Measurements from ENCODE around the gene APOA1.
"Not testable (repeated sequence)": the region's sequence is repeated elsewhere in the genome, so short reads cannot be mapped to it uniquely, and the experiment has no call there.

The APOA1 gene

DNA sequence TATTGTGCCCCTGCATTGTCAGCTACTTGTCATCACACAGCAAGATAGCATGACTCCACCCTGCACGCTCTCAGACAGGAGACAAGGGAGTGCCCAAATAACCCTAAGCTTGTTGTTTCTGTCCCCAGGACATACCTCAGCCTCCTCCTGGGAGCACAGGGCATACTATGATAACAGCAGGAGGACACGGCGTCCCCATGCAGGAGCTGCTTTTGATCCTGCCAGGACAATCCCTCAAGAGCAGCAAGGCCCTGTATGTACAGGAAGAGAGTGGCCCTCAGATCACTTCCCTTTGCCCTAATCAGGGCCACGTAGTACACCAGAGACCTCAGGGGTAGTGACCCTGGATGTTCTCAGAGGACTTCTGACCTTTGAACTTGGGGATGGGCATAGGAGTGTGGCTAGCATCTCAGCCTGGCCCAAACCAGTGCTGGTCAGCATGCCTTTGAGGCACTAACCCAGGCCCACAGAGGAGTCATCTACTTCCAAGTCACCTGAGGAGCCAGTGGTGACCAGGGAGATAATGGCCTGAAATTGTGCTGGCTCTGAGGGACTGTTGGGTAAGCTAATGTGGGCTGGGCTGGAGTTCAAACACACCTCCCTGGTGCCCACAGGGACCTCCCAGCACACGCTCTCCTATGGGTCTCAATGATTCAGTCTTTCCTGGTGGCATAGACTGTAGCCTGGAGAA is 23.5 kb downstream of the APOA1 start:
- DNase-seq (ENCODE audit: low read depth in 2 of 2), result no peak

DNA sequence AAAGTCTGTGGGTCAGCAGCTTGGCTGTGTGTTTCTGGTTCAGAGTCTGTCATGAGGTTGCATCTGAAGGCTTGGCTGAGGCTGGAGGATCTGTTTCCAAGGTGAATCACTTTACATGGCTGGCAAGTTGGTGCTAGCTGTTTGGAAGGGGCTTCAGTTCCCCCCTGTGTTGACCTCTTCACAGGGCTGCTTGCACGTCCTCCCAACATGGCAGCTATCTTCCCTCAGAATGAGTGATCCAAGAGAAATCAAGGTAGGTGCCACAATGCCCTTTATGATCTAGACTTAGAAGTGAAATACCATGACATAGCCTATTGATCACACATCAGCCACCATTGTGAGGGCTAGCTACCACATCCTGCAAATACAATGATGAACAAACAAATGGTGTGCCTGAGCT is 24.3 kb downstream of the APOA1 start:
- DNase-seq (ENCODE audit: low read depth in 2 of 2), result no peak

DNA sequence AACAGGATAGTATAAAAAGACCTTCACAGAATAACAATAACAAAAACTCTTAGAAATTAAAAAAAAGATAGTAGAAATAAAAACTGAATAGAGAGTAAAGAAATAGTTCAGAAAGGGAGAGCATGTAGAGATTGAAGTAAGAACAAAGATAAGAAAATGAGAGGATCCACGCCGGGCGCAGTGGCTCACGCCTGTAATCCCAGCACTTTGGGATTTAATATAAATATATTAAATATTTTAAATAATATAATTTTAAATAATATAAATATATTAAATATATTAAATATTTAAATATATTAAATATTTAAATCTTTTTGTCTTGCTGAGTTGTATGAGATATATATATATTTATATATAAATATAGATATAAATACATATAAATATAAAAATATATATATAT is 25.3 kb downstream of the APOA1 start:
- DNase-seq (ENCODE audit: low read depth in 2 of 2), result no peak

DNA sequence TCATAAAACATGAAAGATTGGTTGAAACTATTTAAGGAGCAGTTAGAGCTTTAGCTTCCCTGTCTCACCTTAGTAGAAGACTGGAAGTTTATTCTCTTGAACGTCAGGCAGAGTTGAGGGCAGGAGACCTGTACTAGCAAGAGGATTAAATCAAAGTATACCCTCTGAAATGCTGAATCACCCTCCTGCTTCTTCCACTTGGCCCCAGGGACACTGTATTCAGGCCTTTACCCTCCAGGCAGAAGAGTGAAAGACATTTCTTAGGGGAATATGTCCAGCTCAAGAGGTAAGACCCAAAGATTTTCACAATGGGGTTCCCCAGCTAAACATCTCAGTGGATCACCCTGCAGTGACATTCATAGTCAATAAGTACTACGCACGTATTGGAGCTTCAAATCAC is 26.2 kb downstream of the APOA1 start:
- DNase-seq (ENCODE audit: low read depth in 2 of 2), result no peak

DNA sequence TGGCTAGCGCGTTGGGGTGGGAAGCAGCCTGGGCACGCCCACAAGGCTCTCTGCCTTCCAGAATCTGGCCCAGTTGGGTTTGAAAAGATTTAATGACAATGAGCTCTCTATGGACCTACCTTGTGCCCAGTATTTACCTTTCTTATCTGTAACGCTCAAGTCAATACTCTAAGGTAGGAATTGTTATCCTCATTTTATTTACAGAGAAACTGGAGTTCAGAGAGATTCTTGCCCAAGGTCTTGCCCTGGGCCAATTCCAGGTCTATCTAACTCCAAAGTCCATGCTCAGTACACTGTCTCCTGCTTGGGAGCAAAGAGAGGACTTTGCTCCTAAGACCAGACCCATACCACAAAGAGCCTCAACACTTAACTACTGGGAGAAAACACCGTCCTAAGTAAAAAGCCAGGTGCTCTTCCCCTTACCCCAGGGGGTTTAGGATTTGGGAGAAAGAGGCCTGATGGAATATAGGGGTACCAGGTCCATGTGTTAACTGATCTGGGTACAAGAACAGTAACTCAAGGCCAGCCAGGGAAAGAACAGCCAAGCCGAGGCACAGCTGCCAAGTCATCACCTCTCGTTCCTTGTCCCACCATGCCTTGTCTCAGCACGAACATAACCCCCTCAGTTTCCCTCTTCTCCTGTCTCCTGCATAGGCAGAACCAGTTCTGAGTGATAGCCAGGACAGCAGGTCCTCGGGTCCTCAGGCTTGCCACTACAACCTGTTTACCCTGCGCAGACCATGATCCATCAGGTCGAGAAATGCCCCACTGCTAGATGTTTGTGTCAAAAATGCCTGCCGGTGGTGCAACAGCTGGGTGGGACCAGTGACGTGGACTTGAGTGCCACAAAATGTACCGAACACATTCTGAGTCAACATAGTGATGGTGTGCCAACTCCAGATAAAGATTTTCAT is 28.9 kb downstream of the APOA1 start:
- no peak for DNase-seq (ENCODE audit: low read depth in 2 of 2)

DNA sequence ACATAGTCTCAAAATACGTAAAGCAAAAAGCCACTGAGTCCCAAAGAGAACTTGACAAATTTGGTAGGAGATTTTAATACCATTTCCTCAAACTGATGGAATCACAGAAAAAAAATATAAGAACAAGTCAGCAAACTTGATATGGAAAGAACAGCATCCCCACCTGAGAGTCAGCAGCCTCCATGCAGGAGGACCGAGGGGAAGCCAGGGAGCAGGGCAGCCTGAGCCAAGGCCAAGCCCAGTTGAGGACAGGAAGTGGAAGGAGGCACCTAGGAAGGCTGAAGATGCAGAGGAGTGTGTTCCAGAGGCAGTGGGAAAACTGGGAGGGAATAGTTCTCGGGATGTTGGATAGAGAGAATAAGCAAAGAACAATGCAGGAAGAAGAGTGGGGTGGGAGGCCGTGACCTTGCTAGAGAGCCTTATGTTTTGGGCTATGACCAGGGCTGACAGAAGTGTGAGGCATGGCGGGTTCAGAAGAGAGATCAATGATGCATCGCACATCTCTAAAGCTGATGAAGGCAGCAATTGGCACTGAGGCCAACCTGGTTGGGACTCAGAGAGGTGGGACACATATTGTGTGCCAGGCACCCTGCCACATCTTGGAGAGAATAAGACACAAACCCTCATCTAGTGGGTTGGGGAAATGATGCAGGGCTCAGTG is 29.7 kb downstream of the APOA1 start:
- no peak for DNase-seq (ENCODE audit: low read depth in 2 of 2)

DNA sequence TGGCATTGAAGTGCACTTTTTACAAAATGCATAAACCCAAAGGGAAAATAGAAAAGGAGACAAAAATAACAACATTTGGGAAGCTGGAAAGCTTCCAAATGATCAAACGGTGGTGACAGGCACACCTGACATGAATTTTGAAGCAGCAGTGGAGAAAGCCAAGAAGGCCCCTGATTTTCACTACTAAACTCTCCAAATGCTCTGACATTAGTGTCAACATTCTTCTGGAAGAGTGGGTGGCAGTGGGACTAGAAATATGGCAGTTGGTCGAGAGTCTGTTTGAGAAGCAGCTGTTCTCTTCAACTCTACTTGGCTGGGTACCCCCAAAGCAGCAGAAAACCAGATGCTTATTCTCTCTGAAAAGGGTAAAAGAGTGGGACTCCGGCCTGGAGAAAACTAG is 33.4 kb downstream of the APOA1 start:
- DNase-seq (ENCODE audit: low read depth in 2 of 2), result no peak

DNA sequence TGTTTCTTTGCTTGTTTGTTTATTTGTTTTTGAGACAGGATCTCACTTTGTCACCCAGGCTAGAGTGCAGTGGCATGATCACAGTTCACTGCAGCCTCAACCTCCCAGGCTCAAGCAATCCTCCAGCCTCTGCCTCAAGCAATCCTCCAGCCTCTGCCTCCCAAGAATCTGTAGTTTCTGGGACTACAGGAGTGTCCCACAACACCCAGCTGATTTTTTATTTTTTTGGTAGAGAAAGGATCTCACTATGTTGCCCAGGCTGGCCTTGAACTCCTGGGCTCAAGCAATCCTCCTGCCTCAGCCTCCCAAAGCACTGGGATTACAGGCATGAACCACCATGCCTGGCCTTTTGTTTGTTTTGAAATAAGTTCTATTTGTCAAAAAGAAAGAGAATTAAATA is 35.8 kb downstream of the APOA1 start:
- DNase-seq (ENCODE audit: low read depth in 2 of 2), result not testable (repeated sequence)

DNA sequence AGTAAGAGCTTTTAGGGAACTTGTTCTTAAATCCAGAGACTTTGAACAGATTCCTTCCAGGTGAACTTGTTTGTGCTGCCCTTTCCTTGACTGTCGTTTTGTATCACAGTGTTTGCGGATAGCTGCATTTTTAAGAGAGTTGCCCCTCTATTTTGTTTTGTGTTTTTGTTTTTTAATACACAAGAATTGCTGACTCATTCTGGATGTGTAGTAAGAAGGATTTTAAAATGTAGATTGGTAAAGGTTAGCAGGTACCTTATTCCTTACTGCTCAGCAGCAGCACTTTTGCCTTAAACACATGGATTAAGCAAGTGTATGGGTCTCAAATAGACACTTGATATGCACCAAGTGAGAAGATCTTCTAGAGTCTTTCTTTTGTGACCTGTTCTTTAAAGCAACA is 36.8 kb downstream of the APOA1 start:
- no peak for DNase-seq (ENCODE audit: low read depth in 2 of 2)

DNA sequence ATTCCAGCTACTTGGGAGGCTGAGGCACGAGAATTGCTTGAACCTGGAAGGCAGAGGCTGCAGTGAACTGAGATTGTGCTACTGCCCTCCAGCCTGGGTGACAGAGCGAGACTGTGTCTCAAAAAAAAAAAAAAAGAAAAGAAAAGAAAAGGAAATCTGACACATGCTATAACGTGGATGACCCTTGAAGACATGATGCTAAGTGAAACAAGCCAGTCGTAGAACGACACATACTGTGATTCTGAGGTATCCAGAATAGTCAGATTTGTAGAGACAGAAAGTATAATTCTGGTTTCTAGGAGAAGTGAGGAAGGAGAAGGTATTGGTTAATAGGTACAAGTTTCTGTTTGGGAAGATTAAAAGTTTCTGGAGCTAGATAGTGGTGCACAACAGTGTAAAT is 39.1 kb downstream of the APOA1 start:
- no peak for DNase-seq (ENCODE audit: low read depth in 2 of 2)

DNA sequence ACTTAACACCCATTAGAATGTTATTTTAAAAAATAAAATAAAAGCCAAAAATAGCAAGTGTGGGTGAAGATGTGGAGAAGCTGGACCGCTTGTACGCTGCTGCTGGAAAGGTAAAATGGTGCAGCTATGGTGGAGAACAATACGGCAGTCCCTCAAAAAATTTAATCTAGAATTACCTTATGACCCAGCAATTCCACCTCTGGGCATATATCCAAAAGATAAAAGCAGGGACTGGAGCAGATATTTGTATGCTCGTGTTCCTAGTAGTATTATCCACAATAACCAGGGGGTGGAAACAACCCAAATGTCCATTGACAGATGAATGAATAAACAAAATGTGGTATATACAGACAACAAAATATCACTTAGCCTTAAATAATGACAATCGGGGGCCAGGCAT is 39.6 kb downstream of the APOA1 start:
- DNase-seq (ENCODE audit: low read depth in 2 of 2), result no peak

DNA sequence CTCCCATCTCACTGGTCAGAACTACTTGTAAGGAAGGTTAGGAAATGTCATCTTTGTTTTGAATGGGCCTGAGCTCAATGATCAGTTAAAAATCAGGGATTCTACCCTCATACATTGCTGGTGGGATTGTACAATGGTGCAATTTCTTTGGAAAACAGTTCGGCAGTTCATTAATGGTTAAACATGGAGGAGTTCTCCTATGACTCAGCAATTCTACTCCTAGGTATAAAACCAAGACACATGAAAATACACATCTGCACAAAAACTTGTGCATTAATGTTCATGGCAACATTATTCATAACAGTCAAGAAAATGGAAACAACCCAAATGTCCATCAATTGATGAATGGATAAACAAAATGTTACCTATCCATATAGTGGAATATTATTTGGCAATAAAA is 40.9 kb downstream of the APOA1 start:
- no peak for DNase-seq (ENCODE audit: low read depth in 2 of 2)

DNA sequence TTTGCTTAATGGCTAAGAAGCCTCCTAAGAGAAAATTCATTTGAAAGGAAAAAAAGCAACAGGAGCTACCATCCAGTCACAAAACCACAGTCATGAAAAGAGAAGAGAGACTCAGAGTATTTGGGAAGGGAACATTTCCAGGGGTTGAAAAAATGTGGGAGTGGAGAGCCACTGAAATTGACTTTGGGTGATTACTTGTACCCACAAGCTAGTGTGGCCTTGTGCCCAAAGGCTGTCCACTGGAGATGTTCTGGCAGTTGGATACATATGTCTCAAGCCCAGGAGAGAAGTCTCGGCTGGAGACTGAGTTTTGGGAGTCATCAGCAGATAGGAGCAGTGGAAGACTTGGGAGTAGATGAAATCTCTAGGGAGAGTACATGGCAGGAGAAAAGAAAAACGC is 42.6 kb downstream of the APOA1 start:
- no peak for DNase-seq (ENCODE audit: low read depth in 2 of 2)

DNA sequence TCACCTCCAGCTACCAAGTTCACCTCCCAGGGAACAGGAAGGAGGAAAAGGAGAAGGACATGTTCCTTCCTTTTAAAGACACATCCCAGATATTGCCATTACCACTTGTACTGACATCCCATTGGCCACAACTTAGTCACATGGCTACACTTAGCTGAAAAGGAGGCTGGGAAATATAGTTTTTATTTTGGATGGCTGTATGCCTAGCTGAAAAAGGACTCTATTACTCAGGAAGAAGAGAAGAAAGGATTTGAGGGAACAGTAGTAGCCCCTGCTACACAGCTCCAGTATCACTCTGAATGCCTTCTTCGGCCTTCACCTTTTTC is 43.7 kb downstream of the APOA1 start:
- DNase-seq (ENCODE audit: low read depth in 2 of 2), result no peak

DNA sequence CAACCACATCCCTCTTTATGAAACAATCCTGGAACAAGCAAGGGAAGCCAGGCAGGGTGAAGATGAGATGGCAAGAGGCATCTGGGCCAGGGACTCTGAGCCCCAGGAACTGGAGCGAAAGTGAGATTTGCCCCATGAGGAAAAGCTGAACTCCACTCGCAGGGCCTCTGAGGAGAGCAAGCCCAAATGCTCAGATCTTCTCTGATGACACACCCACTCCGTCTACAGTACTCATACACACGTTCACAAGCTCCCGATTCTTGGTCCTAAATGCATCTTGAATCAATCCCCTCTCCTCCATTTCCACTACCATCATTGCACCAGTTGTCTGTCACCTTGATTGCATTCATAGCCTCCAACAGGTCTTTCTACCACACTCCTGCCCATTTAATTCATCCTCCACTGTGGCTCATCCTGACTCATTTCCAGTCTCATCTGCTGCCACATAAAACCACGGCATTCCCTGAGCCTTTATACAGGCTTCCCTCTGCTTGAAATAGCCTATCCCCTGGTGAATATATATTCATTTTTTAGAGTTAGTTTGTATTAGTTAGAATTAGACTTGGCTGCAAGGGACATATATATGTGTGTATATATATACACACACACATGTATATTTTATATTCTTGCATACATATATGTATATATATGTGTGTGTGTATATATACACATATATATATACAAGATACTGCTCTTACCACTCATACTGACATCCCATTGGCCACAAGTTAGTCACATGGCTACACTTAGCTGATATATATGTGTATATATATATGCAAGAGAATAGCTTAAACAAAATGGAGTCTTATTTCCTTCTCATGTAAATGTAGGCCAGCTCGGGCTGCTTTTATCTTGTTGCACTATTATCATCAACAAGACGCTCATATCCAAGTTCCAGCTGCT is 44.3 kb downstream of the APOA1 start:
- DNase-seq (ENCODE audit: low read depth in 2 of 2), result no peak

DNA sequence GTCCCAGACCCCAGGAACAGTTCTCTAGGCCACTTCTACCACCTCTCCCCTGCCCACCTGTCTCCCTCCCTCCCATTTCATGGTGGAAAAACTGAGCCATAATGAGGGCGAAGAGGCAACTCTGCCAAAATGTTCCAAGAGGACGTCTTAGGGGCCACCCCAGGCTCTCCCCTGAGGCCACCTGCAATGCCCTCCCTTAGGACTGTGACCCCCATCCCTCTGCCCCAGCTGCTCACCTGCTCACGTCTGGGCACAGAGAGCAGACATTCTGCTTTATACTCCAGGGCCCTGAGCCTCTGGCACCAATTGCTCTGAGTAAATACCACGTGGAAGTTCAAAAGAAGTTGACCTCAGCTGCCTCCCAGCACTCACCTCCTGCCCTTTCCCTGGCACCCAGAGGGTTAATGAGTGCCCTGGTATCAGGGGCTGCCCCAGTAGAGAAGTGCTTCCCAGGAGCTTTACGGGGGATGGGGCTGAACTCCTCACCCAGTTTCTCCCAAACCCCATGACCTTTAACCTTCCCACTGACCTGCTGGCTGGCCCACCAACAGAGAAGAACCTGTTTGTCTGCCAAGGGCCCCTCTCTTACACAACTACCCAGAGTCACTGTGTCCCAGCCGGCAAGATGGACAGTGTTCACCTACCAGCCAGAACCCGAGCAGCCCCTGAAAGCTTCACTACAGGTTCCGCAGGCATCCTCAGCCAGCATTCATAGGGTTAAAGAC is 45.1 kb downstream of the APOA1 start:
- DNase-seq (ENCODE audit: low read depth in 2 of 2), result no peak

DNA sequence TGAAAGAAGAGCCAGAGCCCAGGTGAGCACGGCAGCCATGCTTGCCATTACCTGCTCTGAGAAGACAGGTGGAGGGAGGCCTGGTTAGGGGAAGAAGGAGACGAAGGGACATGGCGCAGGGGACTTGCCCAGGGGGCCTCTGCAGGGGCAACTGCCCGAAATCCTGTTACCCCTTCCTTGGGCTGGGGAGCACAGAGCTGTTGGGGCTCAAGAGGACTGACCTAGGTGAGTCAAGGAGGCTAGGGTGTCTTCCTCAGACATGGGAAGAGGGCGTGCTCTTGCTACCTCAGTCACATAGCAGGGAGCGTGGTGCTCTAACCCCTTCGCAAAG is 45.6 kb downstream of the APOA1 start, which contains the start of gene APOA5:
TSS of gene APOA5 (minus strand) at position 67 of the 331 bp plus-strand sequence. CDS start at position 48, 19 bp downstream.
- DNase-seq (ENCODE audit: low read depth in 2 of 2), result no peak

DNA sequence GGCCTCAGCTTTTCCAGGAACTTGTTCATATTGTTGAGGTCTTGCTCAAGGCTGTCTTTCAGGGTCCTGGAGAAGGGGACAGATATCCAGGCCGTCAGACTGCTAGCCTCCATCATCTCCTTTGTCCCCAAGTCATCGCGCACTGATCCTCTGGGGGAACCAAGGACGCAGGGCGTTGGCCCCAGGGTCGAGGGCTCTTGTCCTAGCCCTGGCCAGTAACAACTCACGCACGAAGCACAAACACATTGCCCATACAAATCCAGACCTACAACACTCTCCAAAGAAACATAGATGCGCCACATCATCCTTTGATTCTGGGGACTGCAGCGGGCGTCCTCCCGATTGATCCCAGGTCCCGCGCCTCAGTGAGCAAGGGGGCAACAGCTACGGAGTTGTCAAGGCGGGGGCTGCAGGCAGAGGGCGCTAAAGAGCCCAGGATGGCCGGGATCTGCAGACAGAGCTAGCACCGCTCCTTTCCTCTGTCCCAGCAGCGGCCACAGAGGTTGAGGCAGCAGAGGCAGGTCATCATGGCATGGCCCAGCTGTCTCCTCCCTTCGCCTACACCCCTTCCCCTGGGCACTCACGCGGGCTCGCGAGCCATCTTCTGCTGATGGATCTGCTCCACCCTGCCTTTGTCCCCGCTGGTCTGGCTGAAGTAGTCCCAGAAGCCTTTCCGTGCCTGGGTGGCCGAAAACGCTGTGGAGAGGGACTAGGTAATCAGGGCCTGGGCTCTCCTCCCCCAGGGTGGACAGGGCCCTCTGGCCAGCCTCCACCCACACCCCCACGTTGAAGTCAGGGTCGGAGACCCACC is 46.2 kb downstream of the APOA1 start:
- peak; percentile 64 to 78 for DNase-seq (ENCODE audit: low read depth in 2 of 2)

DNA sequence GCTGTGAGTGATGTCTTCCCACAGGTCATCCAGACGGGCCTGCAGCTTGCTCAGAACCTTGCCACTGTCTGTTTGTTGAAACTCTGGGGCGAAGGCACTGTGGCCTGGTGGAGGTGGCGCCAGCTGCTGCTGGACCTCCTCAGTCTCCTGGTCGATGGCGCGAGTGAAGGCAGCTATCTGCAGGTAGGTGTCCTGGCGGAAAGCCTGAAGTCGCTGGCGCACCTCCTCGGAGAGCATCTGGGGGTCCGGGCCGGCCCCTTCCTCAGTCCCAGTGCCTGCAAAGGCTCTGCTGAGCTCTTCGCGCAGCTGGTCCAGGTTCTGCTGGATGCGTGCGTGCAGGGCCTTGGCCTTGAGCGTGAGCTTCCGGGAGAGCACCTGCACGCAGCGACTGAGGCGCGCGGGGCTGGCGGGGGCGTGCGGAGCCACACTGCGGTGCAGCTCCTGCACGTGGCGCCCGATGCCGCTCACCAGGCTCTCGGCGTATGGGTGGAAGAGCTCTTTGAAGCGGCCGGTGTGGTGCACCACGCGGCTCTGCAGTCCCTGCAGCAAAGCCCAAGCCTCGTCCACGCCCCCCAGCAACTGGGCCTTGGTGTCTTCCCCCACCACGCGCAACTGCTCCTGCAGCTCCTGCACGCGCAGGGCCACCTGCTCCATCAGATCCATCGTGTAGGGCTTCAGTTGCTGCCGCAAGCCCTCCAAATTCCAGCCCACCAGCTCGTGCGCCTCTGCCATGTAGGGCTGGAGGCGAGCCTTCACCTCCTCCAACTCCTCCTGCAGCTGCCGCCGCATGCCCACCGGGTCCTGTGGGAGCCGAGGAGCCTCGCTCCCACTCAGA is 47.0 kb downstream of the APOA1 start:
- no peak for DNase-seq (ENCODE audit: low read depth in 2 of 2)
